Psoas muscle (tissue), 8 donors: ENCODE data around the gene BIRC7. TPM values are rescaled to one million over a fixed set of nuclear protein-coding genes. Genes with fewer than 3 reads are reported as not detected.

Experiments
- ATAC-seq, 4 donors: fragments of 200-7000 bp; cut with Tn5 transposase; one replicate each; pipeline ENCODE4 v1.9.1; 2020; ENCODE audit warnings: moderate library complexity in 3 of 4, mild to moderate bottlenecking in 2 of 4
- DNase-seq, 2 donors: peaks; one replicate each; pipeline ENCODE4 v3.0.0-alpha.2; 2020
- H3K27ac ChIP-seq: fragments of 200-600 bp; one replicate; pipeline ENCODE4 v1.8.0; 2022
- H3K27me3 ChIP-seq, 3 donors: fragments of 200-600 bp in 1 of 3; one replicate each; pipeline versions ENCODE4 v1.6.1 to v1.8.0; 2013 to 2022; ENCODE audit warnings: low read length in 2 of 3, mild to moderate bottlenecking in 2 of 3, moderate library complexity in 1 of 3; ENCODE audit not compliant: insufficient read depth in 3 of 3
- H3K36me3 ChIP-seq, 2 donors: fragments of 200-600 bp in 1 of 2; one replicate each; pipeline versions ENCODE4 v1.6.1 to v1.8.0; 2013 to 2022; ENCODE audit warnings: low read depth in 1 of 2, mild to moderate bottlenecking in 1 of 2, moderate library complexity in 1 of 2; ENCODE audit not compliant: insufficient read depth in 1 of 2
- H3K4me1 ChIP-seq: fragments of 200-600 bp; one replicate; pipeline ENCODE4 v1.8.0; 2022
- H3K4me3 ChIP-seq: fragments of 200-600 bp; one replicate; pipeline ENCODE4 v1.8.0; 2022; ENCODE audit warnings: mild to moderate bottlenecking
- H3K9me3 ChIP-seq: fragments of 200-600 bp; one replicate; pipeline ENCODE4 v1.8.0; 2022
- CTCF ChIP-seq: fragments of 200-600 bp; IDR thresholded peaks from one replicate; pipeline ENCODE4 v1.8.0; 2022; ENCODE audit warnings: antibody characterized with exemption
- WGBS, 3 donors: extraction: QIAGEN DNeasy Blood & Tissue Kit; methylation state at CpG; one replicate each; pipeline versions ENCODE4 v1.1.6 to v1.1.7; 2013; 5-methylcytosine and 5-hydroxymethylcytosine counted together
- intact Hi-C, 2 donors: fragments of 100-400 bp; cut with DNase I; formaldehyde crosslinking; loops; one replicate each; pipeline versions ENCODE4 v1.11.0 to v1.14.2; 2022
- polyA plus RNA-seq, 3 donors: library from polyadenylated mRNA; stranded (reverse); fragments of 200-250 nt; gene quantifications; one replicate each; pipeline ENCODE4 v1.2.3, GENCODE V29; 2013
- total RNA-seq, 4 donors: library from RNA; stranded (reverse); fragmentation: NEBNext Ultra II Directional in 2 of 4; extraction: Animal tissue kit (Norgen Biotek cat#: 25700) in 2 of 4; gene quantifications; one replicate each; pipeline versions ENCODE4 v1.2.1 to v1.2.4, GENCODE V29; 2021 to 2023
- donor health status: healthy with polysubstance abuse.
- donor health status: DM: no; HTN: no; CAD: no; lungs with moderate emphysema.
- donor health status: Bipolar disorder and iron deficiency.
- donor health status: healthy.
- donor health status: DM: yes; HTN: yes; CAD: no.
- donor health status: DM: no; HTN: no; CAD: no.
- donor health status: DM: no; HTN: no; CAD: no.
- donor health status: DM: yes; HTN: yes; CAD: no.

Gene BIRC7
- total and polyA plus RNA-seq, 7 donors = 0.04 TPM; not detected in 6

GRCh38 chr20:63259734-63260460 lies 24.2 kb downstream of the BIRC7 start:
- Histone ChIP-seq H3K27ac (no peak overlapping the region), H3K4me3 (no peak overlapping the region), H3K36me3 (no peaks in the 10 kb centered on the region), H3K27me3 (peaks cover 0 to 69% (median 10%) of the 10 kb centered on the region in 3 donors), H3K9me3 (no peaks in the 10 kb centered on the region), H3K4me1 (no peaks in the 10 kb centered on the region)
- no peak for ATAC-seq
- intact Hi-C loops = no loop called here
- WGBS, 3 donors = 74 to 88% (median 78%) methylated on average over 25 of the region's 25 CpGs
- no peak for TF ChIP-seq CTCF
- DNase-seq = no peak

GRCh38 chr20:63260521-63260920 lies 24.8 kb downstream of the BIRC7 start:
- no peak overlapping the region for H3K4me3 ChIP-seq
- no peak overlapping the region for H3K27ac ChIP-seq
- no peak for DNase-seq
- H3K36me3 ChIP-seq = no peaks in the 10 kb centered on the region
- H3K4me1 ChIP-seq = no peaks in the 10 kb centered on the region
- no peaks in the 10 kb centered on the region for H3K9me3 ChIP-seq
- H3K27me3 ChIP-seq = peaks cover 0 to 69% (median 10%) of the 10 kb centered on the region in 3 donors
- WGBS, 3 donors = 66 to 81% (median 69%) methylated on average over 14 to 15 of the region's 15 CpGs
- no peak for ATAC-seq
- TF ChIP-seq CTCF = no peak
- intact Hi-C loops = no loop called here

GRCh38 chr20:63261060-63261794 lies 25.5 kb downstream of the BIRC7 start:
- Histone ChIP-seq H3K4me3 (no peak overlapping the region), H3K27ac (no peak overlapping the region), H3K9me3 (no peaks in the 10 kb centered on the region), H3K4me1 (peaks cover 4% of the 10 kb centered on the region), H3K27me3 (peaks cover 0 to 68% (median 6%) of the 10 kb centered on the region in 3 donors), H3K36me3 (no peaks in the 10 kb centered on the region)
- ATAC-seq (no peak), DNase-seq (no peak)
- TF ChIP-seq CTCF = no peak
- WGBS, 3 donors = 44 to 52% (median 47%) methylated on average over 25 of the region's 25 CpGs
- intact Hi-C loops = no loop called here

GRCh38 chr20:63261795-63262528 lies 26.3 kb downstream of the BIRC7 start:
- no peak for TF ChIP-seq CTCF
- no peak for DNase-seq
- H3K9me3 ChIP-seq = no peaks in the 10 kb centered on the region
- intact Hi-C loops = no loop called here
- ATAC-seq = no peak
- peaks cover 6% of the 10 kb centered on the region for H3K4me1 ChIP-seq
- H3K4me3 ChIP-seq = no peak overlapping the region
- H3K27me3 ChIP-seq = peaks cover 0 to 64% (median 2%) of the 10 kb centered on the region in 3 donors
- no peaks in the 10 kb centered on the region for H3K36me3 ChIP-seq
- 54 to 56% (median 54%) methylated on average over 26 to 30 of the region's 30 CpGs for WGBS, 3 donors
- no peak overlapping the region for H3K27ac ChIP-seq
